Measurements from ENCODE around the gene CYP19A1. TPM values are rescaled to one million over a fixed set of nuclear protein-coding genes. Genes with fewer than 3 reads are reported as not detected.

The CYP19A1 gene
- total RNA-seq, 1 experiment from 2014 or later = not detected

- ATAC-seq (no peak), DNase-seq (ENCODE audit: low read depth, low spot score) (no peak)
- no TSS peak for BruUV-seq (replicated peaks)
- RAD21 ChIA-PET (ENCODE audit: low non-redundant PET in 1 of 2, low total read pairs in 2 of 2, uncharacterized antibody in 2 of 2, unreplicated experiment in 2 of 2) = no interaction called here
- no peak overlapping the region for H3K27ac ChIP-seq (ENCODE audit: low read depth, low read length)
- TF ChIP-seq RAD21 (IDR thresholded peaks at IDR 0.05; ENCODE audit: low read depth) (no peak), EGR1 (IDR thresholded peaks at IDR 0.05; ENCODE audit: low read depth) (no peak), FOSL1 (IDR thresholded peaks at IDR 0.05; ENCODE audit: low read depth) (no peak), YY1 (IDR thresholded peaks at IDR 0.05; ENCODE audit: extremely low read depth, insufficient replicate concordance, low read depth, low read length) (no peak), POLR2AphosphoS5 (IDR thresholded peaks at IDR 0.05; ENCODE audit: low read depth, low read length) (no peak), EZH2 (IDR thresholded peaks at IDR 0.05) (no peak), REST (IDR thresholded peaks at IDR 0.05; ENCODE audit: low read depth) (no peak), SIN3A (IDR thresholded peaks at IDR 0.05; ENCODE audit: low read depth) (no peak), MAX (IDR thresholded peaks at IDR 0.05) (no peak), CEBPB (IDR thresholded peaks at IDR 0.05; ENCODE audit: low read depth) (no peak), ZNF274 (IDR thresholded peaks at IDR 0.05; ENCODE audit: low read depth, low read length) (no peak), TCF7L2 (IDR thresholded peaks at IDR 0.05; ENCODE audit: borderline replicate concordance, extremely low read depth, insufficient read depth, insufficient read length) (no peak), SP1 (IDR thresholded peaks at IDR 0.05; ENCODE audit: low read depth) (no peak), POLR2A (IDR thresholded peaks at IDR 0.05; ENCODE audit: borderline replicate concordance, extremely low read depth, insufficient read depth, insufficient read length) (no peak), JUND (IDR thresholded peaks at IDR 0.05) (no peak), SRF (IDR thresholded peaks at IDR 0.05; ENCODE audit: low read depth) (no peak), EZH2phosphoT487 (IDR thresholded peaks at IDR 0.05; ENCODE audit: borderline replicate concordance) (no peak), ELF1 (IDR thresholded peaks at IDR 0.05; ENCODE audit: borderline replicate concordance, low read depth) (no peak), ZBTB33 (IDR thresholded peaks at IDR 0.05; ENCODE audit: extremely low read depth, insufficient replicate concordance, low read length) (no peak)
- H3K4me2 ChIP-seq (ENCODE audit: low read length) = no peak overlapping the region
- no peaks in the 10 kb centered on the region for H4K20me1 ChIP-seq (ENCODE audit: insufficient read depth)
- no peaks in the 10 kb centered on the region for H3K79me2 ChIP-seq (ENCODE audit: insufficient read depth, low read length)
- CTCF ChIA-PET = no interaction called here
- no peak overlapping the region for H2AFZ ChIP-seq (ENCODE audit: low read depth, low read length, poor library complexity, severe bottlenecking)
- no peak overlapping the region for H3K9ac ChIP-seq (ENCODE audit: low read length)
- no peak overlapping the region for H3K4me3 ChIP-seq (replicated peaks in 1 of 2; ENCODE audit: low read depth in 1 of 2, low read length in 2 of 2)
- intact Hi-C loops (cut with micrococcal nuclease) = no loop called here
- H3K9me2 ChIP-seq (ENCODE audit: insufficient read depth) = no peaks in the 10 kb centered on the region
- no peaks in the 10 kb centered on the region for H3K4me1 ChIP-seq (ENCODE audit: control insufficient read depth in 1 of 2, insufficient read depth in 2 of 2, low read length in 2 of 2)
- no peaks in the 10 kb centered on the region for H3K27me3 ChIP-seq (ENCODE audit: insufficient read depth, low read length)
- no peaks in the 10 kb centered on the region for H3K9me3 ChIP-seq (ENCODE audit: control insufficient read depth in 1 of 2, insufficient read depth in 1 of 2, low read depth in 1 of 2, low read length in 2 of 2)
- no peaks in the 10 kb centered on the region for H3K36me3 ChIP-seq (ENCODE audit: control insufficient read depth in 1 of 2, insufficient read depth in 2 of 2, low read length in 2 of 2)
- POLR2A ChIA-PET = no interaction called here
These were observed 21.6 kb upstream of the CYP19A1 start for GRCh38 chr15:51359981-51360380.
